DND-41 (cell line): ENCODE measurements around the gene RILPL1.

Source experiments
- CTCF ChIP-seq: IDR thresholded peaks from 2 replicates; pipeline ENCODE4 v1.5.1; 2012; ENCODE audit warnings: borderline replicate concordance, low read length, moderate library complexity, mild to moderate bottlenecking; ENCODE audit not compliant: poor library complexity, severe bottlenecking; ENCODE audit errors: extremely low read depth
- EZH2 ChIP-seq: IDR thresholded peaks from 3 replicates; pipeline ENCODE4 v1.6.1; 2012; ENCODE audit warnings: borderline replicate concordance, low read depth, mild to moderate bottlenecking, moderate library complexity, low read length, inconsistent platforms; ENCODE audit not compliant: severe bottlenecking

DNA sequence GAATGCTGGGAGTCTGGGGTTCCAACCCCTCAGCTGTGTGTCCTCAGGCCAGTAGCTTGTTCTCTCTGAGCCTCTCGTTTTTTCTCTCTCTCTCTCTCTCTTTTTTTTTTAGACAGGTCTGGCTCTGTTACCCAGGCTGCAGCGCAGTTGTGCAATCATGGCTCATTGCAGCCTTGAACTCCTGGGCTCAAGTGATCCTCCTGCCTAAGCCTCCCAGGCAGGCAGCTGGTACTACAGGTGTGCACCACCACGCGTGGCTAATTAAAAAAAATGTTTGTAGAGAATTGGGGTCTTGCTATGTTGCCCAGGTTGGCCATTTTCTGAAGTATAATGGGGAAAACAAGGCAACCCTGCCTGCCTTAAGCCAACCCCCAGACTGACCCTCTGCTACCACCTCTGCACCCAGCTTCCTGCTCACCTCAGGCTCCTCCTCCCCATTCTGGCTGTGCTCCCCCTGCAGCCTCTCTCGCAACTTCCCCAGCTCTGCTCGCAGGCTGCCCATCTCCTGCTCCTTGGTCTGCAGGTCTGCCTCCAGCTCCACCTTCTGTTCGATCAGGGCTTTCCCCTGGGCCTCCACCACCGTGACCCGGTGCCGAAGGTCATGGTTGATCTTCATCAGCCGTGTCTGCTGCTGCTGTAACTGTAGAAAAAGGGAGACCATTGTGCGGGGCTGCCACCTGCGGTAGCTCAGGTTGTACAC lies 35.2 kb downstream of the RILPL1 start:
- no peak for TF ChIP-seq CTCF
- no peak for TF ChIP-seq EZH2
